Gastroesophageal sphincter (tissue), 3 donors: ENCODE data around the gene OVOL2.

ENCODE experiments used
- CTCF ChIP-seq, 4 experiments: fragments of 200-600 bp in 2 of 4; fragments of 450-650 bp in 2 of 4; sonication (generic) in 1 of 4; IDR thresholded peaks; one replicate each; pipeline ENCODE4 v1.5.1; 2017 to 2019; ENCODE audit warnings: antibody characterized with exemption in 4 of 4, mild to moderate bottlenecking in 2 of 4, moderate library complexity in 2 of 4
- POLR2A ChIP-seq, 2 donors: fragments of 450-650 bp; IDR thresholded peaks; one replicate each; pipeline ENCODE4 v1.6.1; 2017; ENCODE audit warnings: antibody characterized with exemption in 2 of 2, mild to moderate bottlenecking in 2 of 2, moderate library complexity in 1 of 2

GRCh38 chr20:18046535-18046934, 11.2 kb downstream of the OVOL2 start:
- TF ChIP-seq CTCF (IDR thresholded peaks at IDR 0.05) = no peak
- TF ChIP-seq POLR2A (IDR thresholded peaks at IDR 0.05) = no peak
